K562 (cell line): Measurements from ENCODE around the gene MPV17L.

Experiments
- CTCF ChIP-seq, 3 experiments: IDR thresholded peaks in 2 of 3; conservative IDR thresholded peaks in 1 of 3; 2 replicates each; pipeline ENCODE4 v1.5.1; 2011 to 2012; ENCODE audit warnings: low read length in 3 of 3, mild to moderate bottlenecking in 3 of 3, control low read depth in 2 of 3, improper control_type of control experiment in 1 of 3, inconsistent platforms in 1 of 3, low read depth in 1 of 3, mixed read lengths in 1 of 3, moderate library complexity in 1 of 3; ENCODE audit not compliant: insufficient read depth in 2 of 3
- E2F1 ChIP-seq: sonication (generic); formaldehyde crosslinking; IDR thresholded peaks from 2 replicates; pipeline ENCODE4 v1.8.1; 2023; ENCODE audit warnings: mild to moderate bottlenecking, missing genetic modification reagents, moderate library complexity
- ESRRA ChIP-seq: fragments of 450-650 bp; IDR thresholded peaks from 2 replicates; pipeline ENCODE4 v1.6.1; 2014; ENCODE audit warnings: low read depth, mild to moderate bottlenecking, moderate library complexity, borderline replicate concordance
- ETS1 ChIP-seq: conservative IDR thresholded peaks from 2 replicates; pipeline ENCODE4 v1.6.1; 2011; ENCODE audit warnings: low read depth, mild to moderate bottlenecking, low read length; ENCODE audit not compliant: control insufficient read depth
- HMG20A ChIP-seq: fragments of 450-650 bp; formaldehyde crosslinking; conservative IDR thresholded peaks from 2 replicates; pipeline ENCODE4 v1.4.0; 2020; ENCODE audit warnings: mild to moderate bottlenecking, mixed read lengths
- JUNB ChIP-seq: fragments of 450-650 bp; formaldehyde crosslinking; conservative IDR thresholded peaks from 2 replicates; pipeline ENCODE4 v1.4.0; 2020; ENCODE audit warnings: mild to moderate bottlenecking
- MTA2 ChIP-seq: fragments of 450-650 bp; IDR thresholded peaks from 2 replicates; pipeline ENCODE4 v1.6.1; 2016; ENCODE audit warnings: low read depth
- NFATC3 ChIP-seq: fragments of 450-650 bp; IDR thresholded peaks from 2 replicates; pipeline ENCODE4 v1.6.1; 2017; ENCODE audit warnings: mild to moderate bottlenecking
- POLR2AphosphoS5 ChIP-seq: IDR thresholded peaks from 2 replicates; pipeline ENCODE4 v1.6.1; 2011; ENCODE audit warnings: mild to moderate bottlenecking, low read depth, low read length, moderate library complexity; ENCODE audit not compliant: control insufficient read depth, insufficient read depth
- PRDM10 ChIP-seq: fragments of 450-650 bp; IDR thresholded peaks from 2 replicates; pipeline ENCODE4 v1.6.1; 2018; ENCODE audit not compliant: partially characterized antibody
- ZFX ChIP-seq: sonication (generic); formaldehyde crosslinking; IDR thresholded peaks from 2 replicates; pipeline ENCODE4 v1.8.0; 2022; ENCODE audit warnings: mild to moderate bottlenecking, missing genetic modification reagents, moderate library complexity
- ZNF407 ChIP-seq: fragments of 450-650 bp; IDR thresholded peaks from 2 replicates; pipeline ENCODE4 v1.6.1; 2016; ENCODE audit warnings: low read depth

GRCh38 chr16:15417197-15417596, 21.6 kb downstream of the MPV17L start:
- TF ChIP-seq NFATC3 (no peak), CTCF (IDR thresholded peaks at IDR 0.05 in 2 of 3, conservative IDR thresholded peaks at IDR 0.05 in 1 of 3; ENCODE audit: insufficient read depth in 2 of 3, low read depth in 1 of 3, low read length in 3 of 3) (no peak), E2F1 (CRISPR knock-in tag) (no peak), MTA2 (no peak), ZFX (CRISPR knock-in tag) (no peak), ESRRA (no peak), ETS1 (no peak), POLR2AphosphoS5 (no peak), ZNF407 (no peak), HMG20A (no peak), PRDM10 (no peak), JUNB (CRISPR knock-in tag) (no peak)
